HG03354 (cell line): ENCODE data around the gene MAMLD1.
A peak's percentile ranks its signal among the peaks of the same experiment; 100 is the strongest.

ENCODE experiments used
- ATAC-seq: cut with Tn5 transposase; IDR thresholded peaks from one replicate; pipeline ENCODE4 v1.9.1; 2021; ENCODE audit warnings: mild to moderate bottlenecking; ENCODE audit not compliant: unreplicated experiment, poor library complexity, severe bottlenecking

Gene MAMLD1

GRCh38 chrX:150544835-150545770 is 182.0 kb downstream of the MAMLD1 start:
- ATAC-seq, result no peak

DNA sequence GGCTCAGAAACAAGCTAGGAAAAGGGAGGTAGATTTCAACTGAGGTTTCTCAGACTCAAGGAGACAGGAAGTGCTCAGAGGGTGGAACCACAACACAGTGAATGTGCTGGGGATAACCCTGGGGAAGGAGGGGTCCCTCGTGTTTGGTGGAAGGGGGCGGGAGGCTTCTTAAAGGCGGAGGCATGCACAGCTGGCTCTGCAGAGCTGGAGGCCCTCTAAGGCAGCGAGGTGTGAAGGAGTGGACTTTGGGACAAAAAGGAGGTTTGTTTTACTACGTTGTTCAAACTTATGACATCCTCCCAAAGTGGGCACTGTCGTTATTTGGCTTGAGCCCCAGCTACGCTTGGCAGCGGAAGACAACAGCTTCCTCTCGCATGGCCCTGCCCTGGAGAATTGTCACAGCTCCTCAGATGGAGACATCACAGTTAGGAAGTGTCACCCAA is 183.6 kb downstream of the MAMLD1 start:
- no peak for ATAC-seq

GRCh38 chrX:150547375-150548115 is 184.4 kb downstream of the MAMLD1 start:
- peak; percentile 68 for ATAC-seq

DNA sequence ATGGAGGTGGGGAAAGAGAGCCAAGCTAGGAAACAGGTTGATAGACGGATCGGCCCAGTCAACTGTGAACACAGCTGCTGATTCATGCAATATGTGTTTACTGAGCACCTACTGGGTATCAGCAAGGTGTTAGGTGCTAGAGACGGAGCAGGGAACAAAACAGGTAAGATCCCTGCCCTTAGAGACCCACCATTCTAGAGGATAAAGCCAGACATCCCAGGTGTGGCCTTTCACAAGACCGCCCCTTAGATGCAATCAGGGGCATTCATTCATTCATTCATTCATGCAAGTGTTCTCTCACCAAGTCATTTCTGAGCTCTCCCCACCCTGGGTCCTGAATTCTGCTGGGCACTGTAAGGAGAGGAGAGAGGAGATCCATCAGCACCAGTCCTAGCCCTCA is 185.1 kb downstream of the MAMLD1 start:
- ATAC-seq, result no peak

- ATAC-seq, result no peak
Measured at GRCh38 chrX:150548684-150549083, 185.6 kb downstream of the MAMLD1 start.

- ATAC-seq, result no peak
Measured at GRCh38 chrX:150551963-150552362, 188.8 kb downstream of the MAMLD1 start.

DNA sequence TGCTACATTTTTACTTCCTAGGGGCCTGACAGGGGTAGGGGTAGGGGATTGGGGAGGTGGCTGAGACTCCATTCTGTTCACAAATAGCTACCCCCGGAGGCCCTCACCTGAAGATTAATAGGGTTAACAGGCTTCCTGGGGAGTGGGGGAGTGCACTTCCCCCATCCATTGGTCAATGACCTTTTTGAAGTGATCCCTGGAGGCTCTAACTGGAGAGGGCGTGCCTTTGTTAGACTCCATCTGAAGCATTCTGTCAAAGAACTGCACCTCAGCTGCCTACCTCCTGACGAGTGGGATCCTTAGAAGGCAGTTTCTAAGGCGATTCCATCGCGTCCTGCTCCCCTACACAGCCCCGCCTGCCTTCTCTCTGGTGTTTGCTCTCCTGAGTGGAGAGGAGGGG is 195.3 kb downstream of the MAMLD1 start:
- ATAC-seq, result no peak
